Measurements from ENCODE around the gene PRPF4. TPM values are rescaled to one million over a fixed set of nuclear protein-coding genes. Genes with fewer than 3 reads are reported as not detected.

The PRPF4 gene
- total RNA-seq, 2 donors from 2014 or later, result 35.7 to 36.0 TPM

- H3K27me3 ChIP-seq (ENCODE audit: control insufficient read depth, insufficient read depth, low read length, poor library complexity, severe bottlenecking), result no peaks in the 10 kb centered on the region
- no peaks in the 10 kb centered on the region for H3K4me1 ChIP-seq (ENCODE audit: control insufficient read depth, insufficient read depth, low read length)
- WGBS, 2 experiments (ENCODE audit: insufficient coverage in 1 of 2, insufficient read length in 1 of 2), result 100% methylated on average over 1 of the region's 1 CpG; no CpG with 5 or more reads in 1 of the 2 experiments
- no peak overlapping the region for H3K27ac Mint-ChIP-seq
- H3K9me3 ChIP-seq (ENCODE audit: control insufficient read depth, low read length), result no peaks in the 10 kb centered on the region
- no peak overlapping the region for H3K4me3 ChIP-seq (ENCODE audit: low read length)
- H3K9ac ChIP-seq (ENCODE audit: extremely low read depth, low read length, poor library complexity, severe bottlenecking), result no peak overlapping the region
- no peak overlapping the region for H3K27ac ChIP-seq (ENCODE audit: low read depth, low read length)
- no peak for TF ChIP-seq CTCF (conservative IDR thresholded peaks at IDR 0.05)
- no peak overlapping the region for H3K4me3 Mint-ChIP-seq
- H3K9me3 Mint-ChIP-seq, result no peaks in the 10 kb centered on the region
- DNase-seq, result no peak
- H3K36me3 Mint-ChIP-seq (ENCODE audit: low read depth), result no peaks in the 10 kb centered on the region
- no peaks in the 10 kb centered on the region for H3K27me3 Mint-ChIP-seq (ENCODE audit: insufficient read depth)
- H3K4me1 Mint-ChIP-seq, result peaks cover 5% of the 10 kb centered on the region
- no peaks in the 10 kb centered on the region for H3K36me3 ChIP-seq (ENCODE audit: control insufficient read depth, insufficient read depth, low read length)
Measured at GRCh38 chr9:113306566-113306965, 31.1 kb downstream of the PRPF4 start.

- no peaks in the 10 kb centered on the region for H3K36me3 Mint-ChIP-seq (ENCODE audit: low read depth)
- DNase-seq, result no peak
- H3K4me1 Mint-ChIP-seq, result peaks cover 5% of the 10 kb centered on the region
- no peak overlapping the region for H3K27ac ChIP-seq (ENCODE audit: low read depth, low read length)
- no peaks in the 10 kb centered on the region for H3K36me3 ChIP-seq (ENCODE audit: control insufficient read depth, insufficient read depth, low read length)
- WGBS, 2 experiments (ENCODE audit: insufficient coverage in 1 of 2, insufficient read length in 1 of 2), result 82 to 86% methylated on average over 7 to 8 of the region's 8 CpGs
- no peak overlapping the region for H3K27ac Mint-ChIP-seq
- no peaks in the 10 kb centered on the region for H3K4me1 ChIP-seq (ENCODE audit: control insufficient read depth, insufficient read depth, low read length)
- H3K4me3 ChIP-seq (ENCODE audit: low read length), result no peak overlapping the region
- no peak overlapping the region for H3K9ac ChIP-seq (ENCODE audit: extremely low read depth, low read length, poor library complexity, severe bottlenecking)
- H3K27me3 Mint-ChIP-seq (ENCODE audit: insufficient read depth), result no peaks in the 10 kb centered on the region
- H3K4me3 Mint-ChIP-seq, result no peak overlapping the region
- TF ChIP-seq CTCF (conservative IDR thresholded peaks at IDR 0.05), result no peak
- H3K27me3 ChIP-seq (ENCODE audit: control insufficient read depth, insufficient read depth, low read length, poor library complexity, severe bottlenecking), result no peaks in the 10 kb centered on the region
- H3K9me3 ChIP-seq (ENCODE audit: control insufficient read depth, low read length), result no peaks in the 10 kb centered on the region
- no peaks in the 10 kb centered on the region for H3K9me3 Mint-ChIP-seq
Measured at GRCh38 chr9:113307396-113307975, 32.0 kb downstream of the PRPF4 start.

- no peak for DNase-seq
- peak; percentile 87 for TF ChIP-seq CTCF (conservative IDR thresholded peaks at IDR 0.05)
- H3K4me3 ChIP-seq (ENCODE audit: low read length), result no peak overlapping the region
- H3K27ac ChIP-seq (ENCODE audit: low read depth, low read length), result no peak overlapping the region
- H3K4me1 Mint-ChIP-seq, result no peaks in the 10 kb centered on the region
- H3K4me1 ChIP-seq (ENCODE audit: control insufficient read depth, insufficient read depth, low read length), result no peaks in the 10 kb centered on the region
- no peak overlapping the region for H3K9ac ChIP-seq (ENCODE audit: extremely low read depth, low read length, poor library complexity, severe bottlenecking)
- H3K27me3 ChIP-seq (ENCODE audit: control insufficient read depth, insufficient read depth, low read length, poor library complexity, severe bottlenecking), result no peaks in the 10 kb centered on the region
- no peaks in the 10 kb centered on the region for H3K27me3 Mint-ChIP-seq (ENCODE audit: insufficient read depth)
- no peaks in the 10 kb centered on the region for H3K36me3 Mint-ChIP-seq (ENCODE audit: low read depth)
- WGBS, 2 experiments (ENCODE audit: insufficient coverage in 1 of 2, insufficient read length in 1 of 2), result 13 to 30% methylated on average over 1 to 2 of the region's 2 CpGs
- H3K9me3 ChIP-seq (ENCODE audit: control insufficient read depth, low read length), result no peaks in the 10 kb centered on the region
- H3K9me3 Mint-ChIP-seq, result no peaks in the 10 kb centered on the region
- no peak overlapping the region for H3K4me3 Mint-ChIP-seq
- no peaks in the 10 kb centered on the region for H3K36me3 ChIP-seq (ENCODE audit: control insufficient read depth, insufficient read depth, low read length)
- no peak overlapping the region for H3K27ac Mint-ChIP-seq
Measured at GRCh38 chr9:113309204-113309813, 33.9 kb downstream of the PRPF4 start.
